HG02840 (cell line): ENCODE measurements around the gene IL20.

Source experiments
- ATAC-seq: cut with Tn5 transposase; IDR thresholded peaks from one replicate; pipeline ENCODE4 v1.9.1; 2021; ENCODE audit warnings: mild to moderate bottlenecking, moderate library complexity, moderate number of reproducible peaks; ENCODE audit not compliant: unreplicated experiment, low FRiP score

Gene IL20

GRCh38 chr1:206873603-206874188 is 8.3 kb downstream of the IL20 start:
- ATAC-seq, result no peak

GRCh38 chr1:206875752-206876377 is 10.4 kb downstream of the IL20 start:
- ATAC-seq, result no peak

DNA sequence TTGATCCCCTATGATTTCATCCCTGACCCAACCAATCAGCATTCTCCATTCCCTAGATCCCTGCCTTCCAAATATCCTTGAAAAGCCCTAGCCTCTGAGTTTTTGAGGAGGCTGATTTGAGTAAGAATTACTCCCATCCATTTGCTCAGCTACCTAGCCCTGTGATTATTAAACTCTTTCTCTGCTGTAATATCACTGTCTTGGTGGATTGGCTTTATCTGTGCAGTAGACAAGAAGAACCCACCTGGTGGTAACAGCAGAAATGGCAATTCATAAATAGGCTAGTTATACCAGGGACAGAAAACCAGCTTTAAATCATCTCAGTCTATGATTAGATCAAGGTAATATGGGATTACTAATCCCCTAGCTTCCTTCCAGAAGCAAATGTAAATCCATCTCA is 13.0 kb downstream of the IL20 start:
- ATAC-seq, result no peak

DNA sequence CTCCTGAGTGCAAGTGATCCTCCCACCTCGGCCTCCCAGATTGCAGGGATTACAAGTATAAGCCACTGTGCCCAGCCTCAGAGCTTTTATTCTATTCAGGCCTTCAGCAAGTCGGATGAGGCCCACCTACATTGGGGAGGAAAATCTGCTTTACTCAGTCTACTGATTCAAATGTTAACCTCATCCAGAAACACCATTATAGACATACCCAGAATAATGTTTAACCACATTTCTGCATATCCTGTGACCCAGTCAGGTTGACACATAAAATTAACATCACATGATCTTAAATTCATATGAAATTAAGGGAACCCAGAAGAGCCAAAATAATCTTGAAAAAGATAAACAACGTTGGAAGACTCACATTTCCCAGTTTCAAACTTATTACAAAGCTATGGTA is 14.9 kb downstream of the IL20 start:
- no peak for ATAC-seq

DNA sequence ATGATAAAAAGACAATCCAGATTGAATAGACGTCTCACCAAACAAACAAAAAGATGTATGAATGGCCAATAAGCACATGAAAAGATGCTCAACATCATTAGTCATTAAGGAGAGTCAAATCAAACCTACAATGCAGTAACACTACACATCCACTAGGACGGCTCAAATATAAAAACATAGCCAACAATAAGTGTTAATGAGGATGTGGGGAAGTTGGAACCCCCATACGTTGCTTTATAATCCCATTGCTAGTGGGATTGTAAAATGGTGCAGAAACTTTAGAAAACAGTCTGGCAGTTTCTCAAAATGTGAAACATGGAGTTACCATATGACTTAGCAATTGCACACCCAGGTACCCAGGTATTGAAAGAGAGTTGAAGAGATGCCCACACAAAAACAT is 17.1 kb downstream of the IL20 start:
- ATAC-seq, result no peak

DNA sequence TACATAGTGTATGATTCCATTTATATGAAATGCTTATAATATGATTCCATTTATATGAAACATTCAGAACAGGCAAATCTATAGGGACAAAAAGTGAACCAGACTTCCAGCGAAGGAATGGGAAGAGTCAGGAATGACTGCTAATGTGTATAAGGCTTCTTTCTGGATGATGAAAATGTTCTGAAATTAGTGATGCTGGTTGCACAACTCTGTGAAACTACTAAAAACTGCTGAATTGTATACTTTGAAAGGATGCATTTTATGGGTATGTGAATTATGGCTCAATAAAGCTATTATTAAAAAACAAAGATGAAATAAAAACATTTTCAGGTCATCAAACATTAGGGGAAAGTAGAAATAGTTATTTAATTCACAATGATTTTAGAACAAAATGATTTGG is 17.7 kb downstream of the IL20 start:
- no peak for ATAC-seq

- ATAC-seq, result no peak
Observed at GRCh38 chr1:206883876-206884275, 18.5 kb downstream of the IL20 start.

DNA sequence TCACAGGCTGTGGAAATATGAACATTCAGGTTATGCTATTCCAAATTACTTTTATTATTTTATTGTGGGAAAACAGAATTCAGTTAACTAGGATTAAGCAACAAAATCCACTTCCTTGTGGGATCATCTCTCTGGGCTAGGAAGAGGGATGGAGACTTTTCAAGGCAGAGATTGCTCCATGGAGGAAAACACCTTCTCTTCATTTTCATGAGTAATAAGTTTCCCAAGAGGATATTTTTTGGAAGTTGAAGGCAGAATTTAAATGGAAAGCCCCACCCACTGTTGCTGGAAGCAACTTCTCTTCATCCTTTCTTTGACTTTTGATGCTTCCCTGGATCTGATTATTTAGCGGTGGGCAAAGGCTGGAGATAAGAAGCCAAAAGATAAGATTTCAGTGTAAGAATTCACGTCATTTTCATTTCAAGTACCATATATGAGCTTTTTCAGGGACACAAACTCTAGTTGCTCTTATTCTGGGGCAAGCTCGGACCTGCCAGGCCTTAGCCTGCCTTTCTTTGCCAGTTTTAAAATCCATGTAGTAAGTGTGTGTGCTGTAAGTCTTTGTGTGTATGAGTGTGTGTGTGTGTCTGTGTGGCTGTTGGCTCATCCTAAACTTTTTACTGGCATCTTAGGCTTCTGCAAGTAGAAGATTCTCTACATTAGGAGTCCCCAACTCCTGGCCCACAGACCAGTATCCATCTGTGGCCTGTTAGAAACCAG is 20.1 kb downstream of the IL20 start:
- no peak for ATAC-seq

DNA sequence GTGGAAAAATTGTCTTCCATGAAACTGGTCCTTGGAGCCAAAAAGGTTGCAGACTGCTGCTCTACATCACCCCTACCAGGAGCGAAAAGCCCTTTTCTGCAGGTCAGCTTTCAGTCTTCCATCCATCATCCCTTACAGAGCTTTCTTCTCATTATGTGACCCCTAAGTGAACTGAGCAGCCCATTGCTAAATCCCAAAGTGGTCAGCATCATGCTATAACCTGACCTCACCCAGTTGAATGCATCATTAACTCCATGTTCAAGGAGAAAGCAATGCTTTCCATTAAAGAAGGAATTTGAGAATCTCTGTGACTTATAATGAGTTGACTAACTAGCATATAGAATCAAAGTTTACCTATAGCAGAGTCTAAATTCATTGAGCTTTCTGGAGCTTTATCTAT is 21.4 kb downstream of the IL20 start:
- ATAC-seq, result no peak

DNA sequence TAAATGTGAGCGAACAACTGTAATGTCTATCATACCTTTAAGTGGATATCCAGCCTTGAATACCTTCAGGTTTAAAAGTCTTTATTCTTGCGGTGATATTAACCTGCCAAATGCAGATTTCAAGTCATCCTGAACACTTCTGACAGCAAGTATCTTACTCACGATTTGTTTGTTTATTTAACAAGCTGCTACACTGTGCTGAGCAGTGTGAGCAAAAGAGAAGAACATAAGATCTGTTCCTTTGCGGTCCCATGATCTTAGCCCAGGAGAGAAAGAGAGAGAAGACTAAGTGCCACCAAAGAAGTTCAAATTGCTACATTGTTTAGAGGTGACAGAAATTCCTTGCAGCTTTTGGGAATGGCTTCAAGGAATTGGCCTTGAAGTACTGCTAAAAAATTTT is 22.3 kb downstream of the IL20 start:
- ATAC-seq, result no peak

GRCh38 chr1:206890125-206891060 is 25.0 kb downstream of the IL20 start:
- no peak for ATAC-seq

GRCh38 chr1:206891412-206891811 is 26.0 kb downstream of the IL20 start:
- ATAC-seq, result no peak

GRCh38 chr1:206892351-206892984 is 27.0 kb downstream of the IL20 start:
- ATAC-seq, result no peak

- no peak for ATAC-seq
Observed at GRCh38 chr1:206893380-206893779, 28.0 kb downstream of the IL20 start.

- no peak for ATAC-seq
Observed at GRCh38 chr1:206895325-206895724, 29.9 kb downstream of the IL20 start.

GRCh38 chr1:206895837-206896242 is 30.4 kb downstream of the IL20 start:
- ATAC-seq, result no peak

DNA sequence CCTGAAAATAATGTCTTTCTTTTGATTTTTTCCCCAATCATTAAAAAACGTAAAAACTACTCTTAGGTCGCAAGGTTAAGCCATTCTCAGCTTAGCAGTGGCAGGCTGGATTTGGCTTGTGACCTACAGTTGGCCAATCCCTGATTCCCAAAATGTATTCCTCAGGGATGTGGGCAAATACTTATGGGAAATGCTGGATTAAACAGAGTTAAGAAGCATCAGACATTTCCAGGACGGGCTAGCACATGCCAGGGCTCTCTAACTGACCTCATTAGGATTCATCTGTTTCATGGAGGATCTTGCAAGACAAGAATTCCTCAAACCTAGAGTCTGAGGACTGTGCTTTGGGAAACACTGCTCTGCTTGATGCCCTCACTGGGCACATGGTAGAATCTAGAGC is 30.8 kb downstream of the IL20 start:
- ATAC-seq, result no peak

DNA sequence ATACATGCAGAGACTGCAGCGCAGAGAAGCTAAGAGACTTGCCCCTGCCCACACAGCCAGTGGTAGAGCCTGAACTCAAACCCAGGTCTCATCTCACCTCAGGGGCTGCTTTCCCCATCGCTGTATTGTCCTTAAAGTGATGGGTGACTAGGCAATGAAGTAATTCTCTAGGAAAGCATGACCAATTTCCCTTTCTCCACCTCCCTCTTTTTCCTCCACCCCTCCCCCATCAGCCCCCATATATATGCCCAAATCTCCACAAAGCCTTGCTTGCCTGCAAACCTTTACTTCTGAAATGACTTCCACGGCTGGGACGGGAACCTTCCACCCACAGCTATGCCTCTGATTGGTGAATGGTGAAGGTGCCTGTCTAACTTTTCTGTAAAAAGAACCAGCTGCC is 31.8 kb downstream of the IL20 start, which contains the start of gene IL24:
TSS of gene IL24 (plus strand) at position 269 of the 400 bp plus-strand sequence. CDS start 390 bp downstream, outside the sequence.
- ATAC-seq, result no peak

DNA sequence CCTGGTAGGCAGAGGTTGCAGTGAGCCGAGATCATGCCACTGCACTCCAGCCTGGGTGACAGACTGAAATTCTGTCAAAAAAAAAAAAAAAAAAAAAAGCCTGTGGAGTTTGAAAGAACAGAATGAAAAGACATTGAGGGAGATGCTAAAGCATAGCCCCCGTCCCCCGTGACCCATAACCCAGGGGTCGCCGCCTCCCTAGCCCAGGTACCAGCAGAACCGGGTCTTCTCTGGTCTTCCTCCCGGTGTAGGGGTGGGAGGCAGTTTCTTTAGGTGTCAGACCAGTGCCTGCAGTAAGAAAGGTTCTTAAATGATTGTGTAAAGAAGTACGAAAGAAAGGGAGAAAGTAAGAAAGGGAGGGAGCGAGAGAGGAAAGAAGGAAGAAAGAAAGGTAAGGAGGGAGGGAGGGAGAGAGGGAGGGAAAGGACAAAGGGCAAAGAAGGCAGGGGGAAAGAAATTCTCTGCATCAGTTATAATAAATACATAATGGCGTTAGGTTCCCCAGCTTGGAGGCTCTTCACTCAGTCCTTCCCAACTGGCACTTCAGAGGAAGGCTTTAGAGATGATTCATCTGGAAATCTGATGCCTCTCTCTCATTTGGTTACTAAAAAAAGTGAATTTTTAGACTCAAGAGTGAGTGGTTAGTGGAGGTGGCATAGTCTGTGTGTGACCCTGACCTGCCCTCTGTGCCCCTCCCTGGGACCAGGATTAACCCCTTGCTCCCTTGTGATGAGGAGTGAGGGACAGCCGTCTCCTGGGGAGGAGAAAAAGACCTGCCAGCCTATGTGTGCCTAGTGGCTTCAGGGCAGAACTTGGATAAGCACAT is 32.9 kb downstream of the IL20 start:
- no peak for ATAC-seq
